SK-N-SH treated with all-trans-retinoic acid at 6 μM for 48 hours (cell line): ENCODE measurements around the gene PAPPA.

Experiments used
- ARNTL ChIP-seq: fragments of 450-650 bp; formaldehyde crosslinking; IDR thresholded peaks from 2 replicates; pipeline ENCODE4 v1.5.0; 2020; ENCODE audit warnings: low read depth, mild to moderate bottlenecking, moderate library complexity, borderline replicate concordance
- BACH2 ChIP-seq: fragments of 250-450 bp; sonication (Bioruptor Pico); IDR thresholded peaks from 2 replicates; pipeline ENCODE4 v1.9.0; 2021; ENCODE audit warnings: mild to moderate bottlenecking, borderline replicate concordance
- CREB5 ChIP-seq: fragments of 250-450 bp; sonication (Bioruptor Pico); IDR thresholded peaks from 2 replicates; pipeline ENCODE4 v1.5.1; 2020; ENCODE audit warnings: low read depth, mild to moderate bottlenecking, moderate library complexity
- ESRRG ChIP-seq: fragments of 250-450 bp; sonication (Bioruptor Pico); IDR thresholded peaks from 2 replicates; pipeline ENCODE4 v1.6.1; 2021; ENCODE audit warnings: mild to moderate bottlenecking
- OSR1 ChIP-seq: fragments of 250-450 bp; sonication (Bioruptor Pico); IDR thresholded peaks from 2 replicates; pipeline ENCODE4 v1.8.0; 2022; ENCODE audit warnings: moderate library complexity, mild to moderate bottlenecking, inconsistent platforms
- PATZ1 ChIP-seq: fragments of 250-450 bp; sonication (Bioruptor Pico); IDR thresholded peaks from 2 replicates; pipeline ENCODE4 v1.8.0; 2020; ENCODE audit warnings: mild to moderate bottlenecking, moderate library complexity, borderline replicate concordance
- RARB ChIP-seq: fragments of 250-450 bp; sonication (Bioruptor Pico); IDR thresholded peaks from 2 replicates; pipeline ENCODE4 v1.8.0; 2021; ENCODE audit warnings: mild to moderate bottlenecking, moderate library complexity
- SNAI2 ChIP-seq: fragments of 250-450 bp; sonication (Bioruptor Pico); IDR thresholded peaks from 2 replicates; pipeline ENCODE4 v1.5.0; 2020; ENCODE audit warnings: mild to moderate bottlenecking, moderate library complexity
- TSHZ2 ChIP-seq: fragments of 250-450 bp; sonication (Bioruptor Pico); IDR thresholded peaks from 2 replicates; pipeline ENCODE4 v1.5.0; 2020; ENCODE audit warnings: mild to moderate bottlenecking, moderate library complexity
- ZC3H10 ChIP-seq: fragments of 250-450 bp; sonication (Bioruptor Pico); IDR thresholded peaks from 2 replicates; pipeline ENCODE4 v1.5.1; 2021; ENCODE audit warnings: mild to moderate bottlenecking, moderate library complexity
- ZFP30 ChIP-seq: fragments of 450-650 bp; formaldehyde crosslinking; IDR thresholded peaks from 2 replicates; pipeline ENCODE4 v1.5.0; 2022; ENCODE audit warnings: mild to moderate bottlenecking, moderate library complexity
- ZNF565 ChIP-seq: fragments of 450-650 bp; formaldehyde crosslinking; conservative IDR thresholded peaks from 2 replicates; pipeline ENCODE4 v1.5.0; 2020; ENCODE audit warnings: low read depth, mild to moderate bottlenecking, moderate library complexity
- ZNF8 ChIP-seq: fragments of 450-650 bp; formaldehyde crosslinking; IDR thresholded peaks from 2 replicates; pipeline ENCODE4 v1.5.0; 2020; ENCODE audit warnings: mild to moderate bottlenecking, moderate library complexity

GRCh38 chr9:116393198-116393597 lies 239.6 kb downstream of the PAPPA start:
- TF ChIP-seq ZC3H10 (no peak), ZFP30 (CRISPR knock-in tag) (no peak), ZNF565 (no peak), ESRRG (CRISPR knock-in tag) (no peak), RARB (no peak), TSHZ2 (CRISPR knock-in tag) (no peak), SNAI2 (no peak), CREB5 (CRISPR knock-in tag) (no peak), PATZ1 (CRISPR knock-in tag) (no peak), ARNTL (CRISPR knock-in tag) (no peak), BACH2 (no peak), ZNF8 (CRISPR knock-in tag) (no peak), OSR1 (no peak)
